Stimulated activated CD8-positive, alpha-beta memory T cell treated with anti-CD3 and anti-CD28 coated beads, Interleukin-15, amount 100 ng/mL, for 4 hours (primary cell): ENCODE results near the gene PACSIN2.
"Not testable (repeated sequence)": the region's sequence is repeated elsewhere in the genome, so short reads cannot be mapped to it uniquely, and the experiment has no call there.

Source experiments
- DNase-seq, 2 donors: peaks; one replicate each; pipeline ENCODE4 v3.0.0-alpha.2; 2020; ENCODE audit warnings: low read depth in 2 of 2

Gene PACSIN2, protein sequence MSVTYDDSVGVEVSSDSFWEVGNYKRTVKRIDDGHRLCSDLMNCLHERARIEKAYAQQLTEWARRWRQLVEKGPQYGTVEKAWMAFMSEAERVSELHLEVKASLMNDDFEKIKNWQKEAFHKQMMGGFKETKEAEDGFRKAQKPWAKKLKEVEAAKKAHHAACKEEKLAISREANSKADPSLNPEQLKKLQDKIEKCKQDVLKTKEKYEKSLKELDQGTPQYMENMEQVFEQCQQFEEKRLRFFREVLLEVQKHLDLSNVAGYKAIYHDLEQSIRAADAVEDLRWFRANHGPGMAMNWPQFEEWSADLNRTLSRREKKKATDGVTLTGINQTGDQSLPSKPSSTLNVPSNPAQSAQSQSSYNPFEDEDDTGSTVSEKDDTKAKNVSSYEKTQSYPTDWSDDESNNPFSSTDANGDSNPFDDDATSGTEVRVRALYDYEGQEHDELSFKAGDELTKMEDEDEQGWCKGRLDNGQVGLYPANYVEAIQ

GRCh38 chr22:43014869-43015676 lies at the start of gene PACSIN2:
TSS of gene PACSIN2 (minus strand) at chr22:43015149. CDS start at chr22:42912080, 103,069 bp downstream.
- DNase-seq: peak; percentile 96 to 99

DNA sequence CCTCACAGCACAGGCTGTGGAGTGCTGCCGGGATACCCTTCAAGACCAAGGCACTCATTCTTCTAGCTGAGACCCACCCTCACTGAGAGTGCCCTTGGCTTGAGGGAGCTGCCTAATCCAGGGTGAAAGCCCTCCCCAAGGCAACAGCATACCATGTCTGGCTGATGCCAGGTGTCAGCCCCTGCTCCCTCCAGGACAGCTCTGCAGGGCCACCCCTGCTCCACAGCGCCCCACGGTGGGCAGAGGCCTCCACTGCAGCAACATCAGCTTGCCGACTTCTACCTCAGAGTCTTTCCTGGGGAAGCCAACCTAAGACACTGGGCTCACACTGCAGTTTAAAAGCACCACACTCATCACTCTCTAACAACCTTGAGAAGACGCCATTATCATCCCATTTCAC lies 45.2 kb upstream of the PACSIN2 start:
- DNase-seq: no peak

DNA sequence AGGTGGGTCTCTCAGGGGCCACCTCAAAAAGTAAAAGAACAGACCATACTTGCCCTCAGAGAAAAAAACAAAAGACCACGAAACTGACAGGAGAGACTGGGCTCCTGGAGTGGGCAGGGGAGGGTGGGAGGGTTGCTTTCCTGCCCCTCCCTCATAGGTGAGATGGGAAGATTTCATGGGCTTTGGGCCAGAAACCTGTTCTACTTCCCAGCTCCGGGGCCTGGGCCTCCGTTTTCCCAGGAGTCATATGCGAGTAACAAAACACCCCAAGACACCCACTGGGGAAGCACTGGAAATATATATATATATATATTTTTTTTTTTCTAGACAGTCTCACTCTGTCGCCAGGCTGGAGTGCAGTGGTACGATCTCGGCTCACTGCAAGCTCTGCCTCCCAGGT lies 42.7 kb upstream of the PACSIN2 start:
- DNase-seq: no peak

- no peak for DNase-seq
These were observed 38.2 kb upstream of the PACSIN2 start for GRCh38 chr22:43053176-43053575.

DNA sequence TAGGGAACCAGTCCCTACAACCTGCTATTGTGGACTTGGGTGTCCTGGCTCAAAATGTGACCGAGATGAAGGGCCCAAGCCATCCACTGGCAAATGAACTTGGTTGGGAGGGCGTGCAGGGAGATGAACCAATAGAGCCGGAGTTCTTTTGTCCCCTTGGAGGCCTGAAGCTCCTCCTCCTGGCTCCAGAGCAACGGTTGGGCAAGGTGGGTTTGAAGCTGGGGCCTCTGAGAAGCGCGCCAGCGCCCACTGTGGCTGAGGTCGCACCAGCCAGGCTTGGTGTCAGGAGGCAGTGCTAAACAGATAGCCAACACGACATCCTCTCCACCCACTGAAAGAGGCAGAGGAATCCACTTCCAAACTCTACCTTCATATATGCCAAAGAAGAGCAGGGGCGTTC lies 36.0 kb upstream of the PACSIN2 start:
- DNase-seq: no peak

DNA sequence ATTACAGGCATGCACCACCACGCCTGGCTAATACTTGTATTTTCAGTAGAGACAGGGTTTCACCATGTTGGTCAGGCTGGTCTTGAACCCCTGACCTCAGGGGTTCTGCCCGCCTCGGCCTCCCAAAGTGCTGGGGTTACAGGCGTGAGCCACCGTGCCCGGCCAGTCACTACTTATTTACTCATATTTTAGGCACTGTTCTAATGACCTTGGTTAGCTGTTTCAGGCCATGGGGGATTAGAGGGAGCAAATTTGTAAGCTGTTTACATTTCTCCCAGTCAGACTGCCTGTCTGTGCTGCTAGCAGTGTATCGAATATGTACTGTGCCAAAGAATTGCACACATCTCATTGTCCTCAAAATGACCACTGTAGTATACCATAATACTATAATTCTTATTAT lies 32.7 kb upstream of the PACSIN2 start:
- DNase-seq: no peak

DNA sequence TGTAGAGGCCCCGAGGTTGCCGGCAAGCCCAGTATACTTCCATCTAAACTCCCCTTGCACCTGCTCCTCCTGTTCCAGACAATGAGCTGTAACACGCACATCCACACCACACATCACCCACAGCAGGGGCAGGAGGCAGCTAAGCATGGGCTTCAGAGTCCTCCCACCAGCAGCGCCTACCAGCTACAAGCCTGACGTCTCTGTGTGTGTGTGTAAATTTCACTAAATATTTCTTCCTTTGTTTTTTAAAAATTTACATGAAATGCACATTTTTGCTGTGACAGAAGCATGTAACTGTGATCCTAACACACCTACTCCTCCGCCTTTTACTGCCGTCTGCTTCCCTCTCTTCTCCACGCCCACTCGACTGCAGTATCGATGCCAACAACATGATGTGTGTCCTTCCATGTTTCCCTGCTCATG lies 29.4 kb upstream of the PACSIN2 start:
- DNase-seq: no peak

DNA sequence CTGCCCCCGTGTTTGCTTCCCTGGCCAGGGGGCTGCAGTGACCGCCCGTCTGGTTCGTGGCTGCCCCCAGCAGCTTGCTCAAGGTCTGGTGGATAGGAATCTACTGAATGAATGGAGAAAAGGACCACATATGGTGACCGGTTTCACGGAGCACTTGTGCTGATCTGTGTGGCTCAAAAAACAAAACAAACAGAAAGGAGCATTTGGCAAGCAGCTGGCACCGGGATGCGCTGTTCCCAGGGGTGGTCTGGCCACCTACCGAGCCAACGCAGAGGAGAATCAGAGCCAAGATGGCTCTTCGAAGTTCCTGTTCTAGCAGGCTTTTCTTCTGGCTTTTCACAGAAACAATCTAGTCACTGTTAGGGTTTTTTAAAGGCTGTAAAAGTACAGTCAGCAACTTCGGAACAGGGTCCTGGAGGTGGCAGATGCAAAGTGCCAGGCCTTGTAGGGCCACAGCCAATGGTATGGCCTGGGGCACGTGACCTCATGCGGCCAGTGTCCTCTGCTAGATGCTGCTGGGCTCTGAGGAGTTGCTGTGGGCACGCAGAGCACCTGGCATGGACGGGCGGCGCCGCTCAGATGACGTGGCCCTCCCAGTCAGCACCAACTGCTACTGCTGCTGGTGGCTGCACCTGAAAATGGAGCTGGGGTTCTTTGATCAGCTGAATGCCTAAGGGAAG lies 27.3 kb upstream of the PACSIN2 start:
- no peak for DNase-seq

GRCh38 chr22:43039800-43040199 lies 24.9 kb upstream of the PACSIN2 start:
- DNase-seq: no peak

DNA sequence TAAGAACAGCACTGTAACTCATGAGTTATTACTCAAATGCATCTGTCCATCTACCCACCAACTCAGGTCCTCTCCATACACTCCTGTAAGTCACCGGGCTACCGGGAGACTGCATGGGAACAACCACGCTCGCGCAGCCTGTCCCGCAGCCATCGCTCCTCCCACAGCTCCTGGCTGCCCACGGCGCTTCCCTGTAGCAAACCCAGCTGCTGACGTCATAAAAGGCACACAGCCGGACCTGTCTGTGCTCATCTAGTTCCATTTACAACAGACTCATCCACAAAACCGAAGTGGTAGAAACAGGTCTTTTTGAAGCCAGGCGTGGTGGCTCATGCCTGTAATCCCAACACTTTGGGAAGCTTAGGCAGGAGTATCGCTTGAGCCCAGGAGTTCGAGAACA lies 23.4 kb upstream of the PACSIN2 start:
- DNase-seq: no peak

- DNase-seq: no peak
These were observed 21.4 kb upstream of the PACSIN2 start for GRCh38 chr22:43036282-43036829.

GRCh38 chr22:43035250-43035649 lies 20.3 kb upstream of the PACSIN2 start:
- no peak for DNase-seq

GRCh38 chr22:43031617-43032016 lies 16.7 kb upstream of the PACSIN2 start:
- no peak for DNase-seq

GRCh38 chr22:43018615-43019014 lies 3.7 kb upstream of the PACSIN2 start:
- no peak for DNase-seq

DNA sequence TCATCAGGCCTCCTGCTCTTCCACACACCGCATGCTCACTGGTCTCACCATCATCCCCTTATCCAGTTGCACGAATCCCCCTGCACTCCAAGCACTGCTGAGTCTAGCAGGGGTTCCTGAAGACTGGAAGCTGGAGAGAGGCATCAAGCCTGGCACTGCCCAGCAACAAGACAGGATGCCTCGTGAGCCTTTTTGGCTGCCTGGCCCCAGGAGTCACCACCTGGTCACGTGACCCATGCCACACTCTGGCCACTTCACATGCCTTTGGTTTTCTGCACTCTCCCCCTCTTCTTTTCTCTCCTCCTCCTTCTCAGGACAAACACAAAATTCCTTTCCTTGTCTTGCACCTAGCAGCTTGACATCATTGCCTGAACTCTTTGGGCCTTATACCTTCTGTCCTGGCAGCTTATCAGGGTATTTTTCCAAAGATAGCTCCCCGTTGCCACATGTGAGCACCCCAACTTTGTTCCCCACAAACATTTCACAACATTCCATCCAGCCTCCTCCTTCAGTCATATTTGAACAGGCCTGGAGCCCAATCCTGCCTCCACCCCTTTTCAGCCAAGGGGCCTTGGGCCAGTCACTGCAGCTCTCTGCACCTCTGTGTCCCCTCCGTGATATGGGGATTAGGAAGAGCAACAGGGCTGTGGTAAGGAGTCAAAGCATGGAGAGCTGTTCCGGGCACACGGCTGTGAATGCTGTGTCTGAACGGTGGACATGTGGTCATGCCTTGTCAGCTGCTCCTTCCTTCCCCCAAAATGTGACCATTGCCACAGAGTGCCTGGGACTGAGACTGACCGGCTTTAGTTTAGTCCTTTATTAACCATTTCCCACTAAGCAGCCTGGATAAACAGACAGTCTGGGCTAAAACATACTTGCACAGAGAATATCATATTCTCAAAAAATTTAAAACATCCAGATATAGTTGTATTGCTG lies 2.8 kb upstream of the PACSIN2 start:
- DNase-seq: no peak

- DNase-seq: not testable (repeated sequence)
These were observed 1.2 kb upstream of the PACSIN2 start for GRCh38 chr22:43016150-43016549.

DNA sequence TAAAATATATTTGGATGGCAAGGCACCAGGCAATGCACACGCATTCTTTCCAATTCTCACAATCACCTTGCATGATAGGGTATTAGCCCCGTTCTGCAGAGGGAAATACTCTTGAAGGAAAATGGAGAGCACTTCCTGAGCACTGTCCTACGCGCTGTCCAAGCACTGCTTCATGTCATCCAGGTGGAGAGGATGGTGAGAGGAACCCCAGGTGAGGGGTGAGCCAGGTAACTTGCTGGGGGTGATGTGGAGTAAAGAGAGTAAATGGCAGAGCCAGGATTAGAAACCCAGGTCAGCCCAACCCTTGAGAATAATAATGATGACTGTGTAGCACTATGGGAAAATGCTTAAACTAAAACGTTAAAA lies 711 bp upstream of the PACSIN2 start:
- no peak for DNase-seq

GRCh38 chr22:43014316-43014868 lies 557 bp downstream of the PACSIN2 start:
- DNase-seq: peak in 1 of 2 donors; percentile 9

DNA sequence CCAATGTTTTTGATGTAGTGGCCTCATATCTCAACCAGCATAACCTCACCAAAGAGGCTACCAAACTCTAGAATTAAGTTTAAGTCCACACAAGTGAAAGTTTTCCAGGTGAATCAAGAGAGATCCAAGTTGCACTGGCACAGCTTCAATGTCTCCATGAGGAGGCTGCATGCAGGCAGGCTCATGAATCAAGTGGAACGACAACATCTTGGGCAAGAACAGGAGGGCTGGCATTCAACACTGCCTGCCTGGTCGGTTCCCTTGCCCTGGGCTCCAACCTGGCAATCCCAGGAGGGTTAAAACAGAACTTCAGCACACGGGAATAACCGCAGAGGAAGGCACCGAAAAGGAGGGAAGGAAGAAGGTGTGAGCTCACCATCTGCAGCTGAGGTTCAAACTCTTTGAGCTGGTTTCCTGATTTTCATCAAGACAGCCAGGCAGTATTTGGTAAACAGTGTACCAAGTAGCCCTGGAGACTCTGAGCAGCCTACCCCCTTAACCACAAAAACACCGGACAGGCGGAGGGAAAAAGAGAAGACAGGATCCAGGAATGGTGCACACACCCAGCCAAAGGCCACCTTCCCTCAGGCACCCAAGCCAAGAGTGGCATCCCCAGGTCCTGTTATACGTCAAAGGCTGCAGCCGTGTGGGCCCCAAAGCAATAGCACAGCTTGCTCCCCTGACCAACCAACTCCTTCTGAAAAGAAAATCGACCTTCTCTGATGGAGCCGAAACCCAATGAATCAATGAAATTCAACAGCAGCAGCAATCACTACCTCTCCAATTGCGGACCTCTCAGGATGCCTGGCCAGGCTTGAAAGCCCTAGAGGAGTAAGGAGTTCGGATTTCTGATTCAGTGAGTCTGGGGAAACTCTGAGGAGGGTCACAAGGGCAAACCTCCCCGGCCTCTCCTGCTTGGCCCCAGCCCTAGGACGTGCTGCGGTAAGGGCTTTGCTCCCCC lies 1.3 kb downstream of the PACSIN2 start:
- no peak for DNase-seq
